HL-60 (cell line): ENCODE measurements around the gene HBA2.
"Not testable (repeated sequence)": the region's sequence is repeated elsewhere in the genome, so short reads cannot be mapped to it uniquely, and the experiment has no call there.

ENCODE experiments used
- SPI1 ChIP-seq: IDR thresholded peaks from 2 replicates; pipeline ENCODE4 v1.6.1; 2012; ENCODE audit warnings: low read depth, mild to moderate bottlenecking, borderline replicate concordance
- TF ChIP-seq, protein P1 (sequence below): IDR thresholded peaks from one replicate; pipeline ENCODE4 v1.5.1; 2011; ENCODE audit warnings: low read length, control low read depth, inconsistent platforms; ENCODE audit not compliant: insufficient read depth

DNA sequence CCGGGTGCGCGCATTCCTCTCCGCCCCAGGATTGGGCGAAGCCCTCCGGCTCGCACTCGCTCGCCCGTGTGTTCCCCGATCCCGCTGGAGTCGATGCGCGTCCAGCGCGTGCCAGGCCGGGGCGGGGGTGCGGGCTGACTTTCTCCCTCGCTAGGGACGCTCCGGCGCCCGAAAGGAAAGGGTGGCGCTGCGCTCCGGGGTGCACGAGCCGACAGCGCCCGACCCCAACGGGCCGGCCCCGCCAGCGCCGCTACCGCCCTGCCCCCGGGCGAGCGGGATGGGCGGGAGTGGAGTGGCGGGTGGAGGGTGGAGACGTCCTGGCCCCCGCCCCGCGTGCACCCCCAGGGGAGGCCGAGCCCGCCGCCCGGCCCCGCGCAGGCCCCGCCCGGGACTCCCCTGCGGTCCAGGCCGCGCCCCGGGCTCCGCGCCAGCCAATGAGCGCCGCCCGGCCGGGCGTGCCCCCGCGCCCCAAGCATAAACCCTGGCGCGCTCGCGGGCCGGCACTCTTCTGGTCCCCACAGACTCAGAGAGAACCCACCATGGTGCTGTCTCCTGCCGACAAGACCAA lies at the start of gene HBA2:
- TF ChIP-seq, protein P1, sequence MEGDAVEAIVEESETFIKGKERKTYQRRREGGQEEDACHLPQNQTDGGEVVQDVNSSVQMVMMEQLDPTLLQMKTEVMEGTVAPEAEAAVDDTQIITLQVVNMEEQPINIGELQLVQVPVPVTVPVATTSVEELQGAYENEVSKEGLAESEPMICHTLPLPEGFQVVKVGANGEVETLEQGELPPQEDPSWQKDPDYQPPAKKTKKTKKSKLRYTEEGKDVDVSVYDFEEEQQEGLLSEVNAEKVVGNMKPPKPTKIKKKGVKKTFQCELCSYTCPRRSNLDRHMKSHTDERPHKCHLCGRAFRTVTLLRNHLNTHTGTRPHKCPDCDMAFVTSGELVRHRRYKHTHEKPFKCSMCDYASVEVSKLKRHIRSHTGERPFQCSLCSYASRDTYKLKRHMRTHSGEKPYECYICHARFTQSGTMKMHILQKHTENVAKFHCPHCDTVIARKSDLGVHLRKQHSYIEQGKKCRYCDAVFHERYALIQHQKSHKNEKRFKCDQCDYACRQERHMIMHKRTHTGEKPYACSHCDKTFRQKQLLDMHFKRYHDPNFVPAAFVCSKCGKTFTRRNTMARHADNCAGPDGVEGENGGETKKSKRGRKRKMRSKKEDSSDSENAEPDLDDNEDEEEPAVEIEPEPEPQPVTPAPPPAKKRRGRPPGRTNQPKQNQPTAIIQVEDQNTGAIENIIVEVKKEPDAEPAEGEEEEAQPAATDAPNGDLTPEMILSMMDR = not testable (repeated sequence)
- TF ChIP-seq SPI1 = not testable (repeated sequence)
